Measurements from ENCODE around the gene C22orf31.
"Not testable (repeated sequence)": the region's sequence is repeated elsewhere in the genome, so short reads cannot be mapped to it uniquely, and the experiment has no call there.

C22orf31 gene

GRCh38 chr22:29053048-29053702 is 8.5 kb downstream of the C22orf31 start:
- no peak for DNase-seq

- DNase-seq, result no peak
Measured at GRCh38 chr22:29050457-29050856, 11.2 kb downstream of the C22orf31 start.

GRCh38 chr22:29049655-29050263 is 11.9 kb downstream of the C22orf31 start:
- no peak for DNase-seq

- no peak for DNase-seq
Measured at GRCh38 chr22:29048822-29049654, 12.6 kb downstream of the C22orf31 start.

- no peak for DNase-seq
Measured at GRCh38 chr22:29044657-29045176, 16.9 kb downstream of the C22orf31 start.

- no peak for DNase-seq
Measured at GRCh38 chr22:29043906-29044575, 17.6 kb downstream of the C22orf31 start.

- DNase-seq, result no peak
Measured at GRCh38 chr22:29041408-29041807, 20.2 kb downstream of the C22orf31 start.

GRCh38 chr22:29040385-29041275 is 21.0 kb downstream of the C22orf31 start:
- DNase-seq, result no peak

- not testable (repeated sequence) for DNase-seq
Measured at GRCh38 chr22:29039684-29040083, 21.9 kb downstream of the C22orf31 start.

- DNase-seq, result no peak
Measured at GRCh38 chr22:29039148-29039547, 22.5 kb downstream of the C22orf31 start.

- DNase-seq, result no peak
Measured at GRCh38 chr22:29037340-29037932, 24.2 kb downstream of the C22orf31 start.

GRCh38 chr22:29032584-29032983 is 29.0 kb downstream of the C22orf31 start:
- no peak for DNase-seq

- no peak for DNase-seq
Measured at GRCh38 chr22:29032014-29032475, 29.6 kb downstream of the C22orf31 start.

GRCh38 chr22:29031227-29032011 is 30.2 kb downstream of the C22orf31 start:
- no peak for DNase-seq

- no peak for DNase-seq
Measured at GRCh38 chr22:29030618-29031226, 30.9 kb downstream of the C22orf31 start.

- DNase-seq, result no peak
Measured at GRCh38 chr22:29030016-29030617, 31.5 kb downstream of the C22orf31 start.

GRCh38 chr22:29029202-29030000 is 32.2 kb downstream of the C22orf31 start:
- DNase-seq, result no peak

GRCh38 chr22:29028468-29028867 is 33.2 kb downstream of the C22orf31 start:
- no peak for DNase-seq

- DNase-seq, result no peak
Measured at GRCh38 chr22:29026579-29026978, 35.1 kb downstream of the C22orf31 start.
